SHP77 treated with DMSO at 0.1 percent for 48 hours (cell line): ENCODE data around the gene MLN.
"Not testable (repeated sequence)": the region's sequence is repeated elsewhere in the genome, so short reads cannot be mapped to it uniquely, and the experiment has no call there.

Experiments used
- DNase-seq: peaks from one replicate; lab custom pipeline; 2025; lab: John Stamatoyannopoulos, UW

MLN gene

DNA sequence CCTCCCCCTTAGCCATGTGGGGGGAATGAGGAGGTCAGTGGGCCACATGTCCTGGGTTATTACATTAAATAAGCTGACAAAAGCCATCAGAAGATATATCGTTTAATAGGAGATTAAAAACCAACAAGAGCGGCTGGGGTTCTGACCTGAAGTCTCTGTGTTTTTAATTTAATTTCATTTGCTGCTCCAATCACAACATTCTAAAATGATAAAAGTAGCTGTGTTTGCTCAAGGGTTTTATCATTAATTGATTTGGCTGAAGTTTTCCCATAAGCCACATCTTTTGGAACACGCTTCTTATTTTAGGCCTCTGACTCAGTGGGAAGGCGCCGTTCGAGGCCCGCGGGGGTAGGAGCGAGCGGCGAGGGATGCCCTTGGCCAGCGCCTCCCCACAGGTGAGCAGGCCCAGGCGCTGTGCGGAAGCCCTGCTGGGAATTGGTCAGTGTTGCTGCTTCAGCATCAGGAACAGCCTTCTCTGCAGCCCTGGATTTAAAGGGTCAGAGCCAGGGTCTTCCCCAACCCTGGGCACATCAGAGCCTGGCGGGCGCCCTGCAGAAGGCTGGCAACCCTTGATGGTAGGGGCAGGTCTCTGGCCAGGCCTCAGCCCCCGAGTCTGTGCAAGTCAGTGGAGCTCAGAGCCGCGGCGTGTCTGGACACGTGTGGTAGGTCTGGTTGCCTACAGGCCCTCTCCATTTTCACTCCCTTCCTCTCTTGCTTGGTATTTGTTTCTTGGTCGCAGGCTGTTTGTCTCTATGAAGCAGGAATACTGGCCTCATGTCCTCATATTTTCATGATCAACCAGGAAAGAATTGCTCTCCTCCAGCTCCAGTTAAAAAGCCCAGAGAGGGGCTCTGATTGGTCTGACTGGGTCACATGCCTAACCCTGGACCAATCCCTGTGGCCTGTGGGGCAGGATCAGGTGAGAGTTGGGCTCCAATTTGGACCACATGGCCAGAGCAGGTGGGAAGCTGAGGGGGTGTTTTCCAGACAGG lies 30.9 kb upstream of the MLN start:
- DNase-seq: no peak

DNA sequence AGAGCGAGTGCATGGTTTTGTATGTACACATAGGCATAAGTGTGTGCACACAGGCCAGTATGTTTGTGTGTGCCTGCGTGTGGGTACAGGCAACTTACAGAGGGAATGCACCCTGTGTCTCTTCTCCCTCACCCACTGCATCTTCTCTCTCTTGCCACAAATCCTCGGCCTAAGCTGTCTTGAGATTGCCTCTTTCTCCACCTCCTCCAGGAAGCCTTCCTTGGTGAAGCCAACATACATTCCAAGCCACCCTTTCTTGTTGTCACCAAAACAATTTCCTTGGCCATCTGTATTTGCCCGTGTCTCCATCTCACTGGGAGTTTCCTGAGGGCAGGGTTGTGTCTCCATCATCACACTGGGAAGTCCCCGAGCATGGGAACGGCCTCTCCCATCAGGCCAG lies 29.8 kb upstream of the MLN start:
- DNase-seq: no peak

DNA sequence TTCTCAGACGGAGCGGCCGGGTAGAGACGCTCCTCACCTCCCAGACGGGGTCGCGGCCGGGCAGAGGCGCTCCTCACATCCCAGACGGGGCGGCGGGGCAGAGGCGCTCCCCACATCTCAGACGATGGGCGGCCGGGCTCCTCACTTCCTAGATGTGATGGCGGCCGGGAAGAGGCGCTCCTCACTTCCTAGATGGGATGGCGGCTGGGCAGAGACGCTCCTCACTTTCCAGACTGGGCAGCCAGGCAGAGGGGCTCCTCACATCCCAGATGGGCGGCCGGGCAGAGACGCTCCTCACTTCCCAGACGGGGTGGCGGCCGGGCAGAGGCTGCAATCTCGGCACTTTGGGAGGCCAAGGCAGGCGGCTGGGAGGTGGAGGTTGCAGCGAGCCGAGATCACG lies 29.0 kb upstream of the MLN start:
- not testable (repeated sequence) for DNase-seq

DNA sequence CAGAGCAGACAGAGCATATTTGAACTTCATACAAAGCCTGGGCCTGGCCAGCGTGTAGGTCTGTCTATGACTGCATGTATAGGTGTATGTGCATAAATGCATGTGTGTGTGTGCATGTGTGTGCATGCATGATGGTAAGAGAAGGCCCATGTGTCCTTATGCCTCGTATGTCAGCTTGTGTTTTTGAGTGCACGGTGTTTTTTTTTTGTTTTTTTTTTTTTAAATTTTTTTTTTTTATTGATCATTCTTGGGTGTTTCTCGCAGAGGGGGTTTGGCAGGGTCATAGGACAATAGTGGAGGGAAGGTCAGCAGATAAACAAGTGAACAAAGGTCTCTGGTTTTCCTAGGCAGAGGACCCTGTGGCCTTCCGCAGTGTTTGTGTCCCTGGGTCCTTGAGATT lies 27.9 kb upstream of the MLN start:
- DNase-seq: not testable (repeated sequence)

DNA sequence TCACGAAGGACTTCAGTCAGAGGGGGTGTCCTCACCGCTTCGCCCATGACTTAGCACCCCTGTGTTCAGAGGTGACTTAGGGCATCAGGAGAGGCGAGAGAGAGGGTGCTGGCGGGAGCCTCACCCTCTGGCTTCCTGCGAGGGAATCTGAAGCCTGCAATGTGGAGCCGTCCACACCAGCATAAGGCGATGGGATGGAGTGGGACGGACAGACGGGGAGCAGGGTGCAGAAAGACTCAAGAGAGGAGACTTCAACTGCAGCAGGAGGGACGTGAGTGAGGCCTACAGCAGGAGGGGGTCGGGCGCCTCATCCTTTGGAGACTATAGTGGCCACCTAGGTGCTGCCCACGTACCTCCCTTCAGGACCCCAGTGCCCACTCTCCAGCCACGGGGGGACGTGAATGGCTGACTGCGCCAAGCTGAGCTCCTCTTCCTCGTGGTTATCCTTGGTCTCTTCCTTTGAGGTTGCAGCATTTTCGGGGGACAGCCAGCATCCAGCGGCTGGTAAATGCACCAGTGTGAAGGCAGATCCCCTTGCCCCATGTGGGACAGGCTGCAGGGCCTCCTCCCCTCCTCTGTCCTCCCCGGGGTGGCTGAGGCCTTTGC lies 26.9 kb upstream of the MLN start:
- DNase-seq: no peak

DNA sequence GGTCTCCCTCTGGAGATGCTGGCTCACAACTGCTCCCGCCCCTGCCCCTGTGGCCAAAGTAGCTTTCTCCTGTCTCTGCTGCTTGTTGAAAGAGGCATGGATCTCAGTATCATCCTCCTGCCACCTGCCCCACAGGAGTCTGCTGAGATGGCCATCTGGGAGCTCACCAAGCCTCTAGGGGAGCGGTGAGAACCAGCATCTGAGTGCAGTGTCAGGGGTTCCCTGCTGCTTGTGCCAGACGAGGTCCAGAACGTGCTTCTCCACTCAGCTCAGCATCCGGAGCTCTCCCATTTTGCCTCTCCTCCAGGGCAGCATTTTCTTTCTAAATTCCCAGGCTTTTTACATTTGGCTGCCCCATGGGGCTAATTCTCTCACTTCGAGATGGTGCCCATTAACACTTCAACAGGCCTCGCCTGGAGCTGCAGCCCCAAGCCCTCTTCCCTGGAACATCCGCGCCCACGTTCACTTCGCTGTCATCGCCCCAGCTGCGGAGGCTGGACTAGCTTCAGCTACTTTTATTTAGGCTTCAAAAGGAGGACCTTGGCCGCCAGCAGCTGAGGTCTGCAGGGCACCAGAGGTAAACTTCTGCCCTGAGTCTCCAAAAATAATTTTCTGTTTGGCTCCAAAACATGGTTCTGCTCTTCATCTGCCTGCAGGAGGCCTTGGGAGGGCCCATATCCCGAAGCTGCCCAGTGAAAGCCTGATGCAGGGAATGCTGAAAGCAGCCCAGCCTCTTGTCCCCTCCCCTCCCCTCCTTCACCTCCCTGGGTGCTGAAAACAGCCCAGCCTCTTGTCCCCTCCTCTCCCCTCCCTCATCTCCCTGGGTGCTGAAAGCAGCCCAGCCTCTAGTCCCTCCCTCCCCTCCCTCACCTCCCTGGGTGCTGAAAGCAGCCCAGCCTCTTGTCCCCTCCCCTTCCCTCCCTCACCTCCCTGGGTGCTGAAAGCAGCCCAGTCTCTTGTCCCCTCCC lies 25.2 kb upstream of the MLN start:
- no peak for DNase-seq

DNA sequence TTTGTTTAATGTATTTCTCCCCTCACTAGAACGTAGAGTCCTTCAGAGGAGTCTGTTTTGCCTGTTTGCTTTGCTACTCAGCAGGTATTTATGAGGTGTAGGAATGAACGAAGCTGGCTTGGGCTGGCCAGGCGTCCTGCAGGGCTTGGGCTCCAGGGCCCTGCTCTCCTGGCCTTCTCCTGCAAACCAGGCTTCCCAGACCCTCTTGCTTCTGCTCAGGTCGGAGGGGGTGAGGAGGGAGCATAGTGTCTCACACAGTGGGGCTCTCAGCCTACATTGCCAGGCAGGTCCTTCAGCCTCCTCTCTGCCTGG lies 24.6 kb upstream of the MLN start:
- DNase-seq: no peak

DNA sequence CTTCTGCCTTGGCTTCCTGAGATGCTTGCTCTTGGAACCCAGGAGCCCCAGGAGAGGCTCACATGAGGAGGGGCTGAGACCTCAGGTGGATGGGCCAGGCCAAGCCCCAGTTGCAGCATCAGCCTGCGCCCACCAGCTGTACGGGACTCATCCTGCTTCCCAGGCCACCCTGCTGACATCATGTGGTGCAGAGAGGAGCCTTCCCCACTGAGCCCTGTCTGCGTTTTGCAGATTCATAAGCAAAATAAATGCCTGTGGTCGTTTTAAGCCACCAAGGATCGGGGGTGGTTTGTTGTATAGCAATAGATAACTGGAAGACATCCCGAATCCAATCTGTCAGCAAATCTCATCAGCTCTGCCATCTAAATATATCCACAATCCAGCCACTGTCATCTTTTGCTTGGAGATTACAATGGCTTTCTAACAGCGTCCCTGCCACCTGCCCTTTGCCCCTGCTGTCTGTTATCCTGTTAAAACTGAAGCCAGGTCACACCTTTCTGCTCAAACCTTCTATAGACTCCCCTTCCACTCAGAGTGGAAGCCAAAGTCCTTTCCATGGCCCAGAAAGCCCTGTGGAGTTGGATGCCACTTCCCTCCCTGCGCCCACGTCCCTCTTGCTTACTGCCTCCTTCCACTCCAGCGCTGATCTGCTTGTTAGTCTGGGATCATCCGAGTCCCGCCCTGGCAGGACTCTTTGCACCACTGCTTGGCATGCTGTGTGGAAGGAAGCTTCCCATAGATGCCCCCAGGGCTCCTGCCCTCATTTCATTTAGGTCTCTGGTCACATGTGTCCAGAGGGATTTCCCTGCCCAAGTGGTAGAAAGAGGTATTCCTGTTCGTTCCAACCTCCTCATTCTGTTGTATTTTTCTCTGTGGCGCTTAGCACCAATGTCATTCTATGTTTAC lies 24.0 kb upstream of the MLN start:
- no peak for DNase-seq

DNA sequence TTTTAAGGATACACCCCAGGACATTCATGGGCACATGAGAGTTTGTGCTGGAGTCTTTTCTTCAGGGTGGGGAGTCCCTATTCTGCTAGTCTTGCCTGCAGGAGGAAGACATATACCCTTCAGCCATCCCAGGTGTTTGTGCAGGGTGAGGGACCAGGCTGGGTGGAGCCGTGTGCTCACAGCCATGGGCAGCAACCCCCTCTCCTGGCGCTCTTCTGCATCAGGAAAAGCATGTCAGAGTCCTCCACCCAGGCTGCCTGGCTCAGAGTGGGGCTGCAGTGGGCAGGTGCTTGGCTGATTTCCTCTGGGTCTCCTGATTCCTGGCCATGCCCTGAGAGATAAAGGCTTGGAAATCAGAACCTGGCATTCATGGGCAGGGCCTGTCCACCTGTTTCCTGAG lies 22.7 kb upstream of the MLN start:
- DNase-seq: no peak

DNA sequence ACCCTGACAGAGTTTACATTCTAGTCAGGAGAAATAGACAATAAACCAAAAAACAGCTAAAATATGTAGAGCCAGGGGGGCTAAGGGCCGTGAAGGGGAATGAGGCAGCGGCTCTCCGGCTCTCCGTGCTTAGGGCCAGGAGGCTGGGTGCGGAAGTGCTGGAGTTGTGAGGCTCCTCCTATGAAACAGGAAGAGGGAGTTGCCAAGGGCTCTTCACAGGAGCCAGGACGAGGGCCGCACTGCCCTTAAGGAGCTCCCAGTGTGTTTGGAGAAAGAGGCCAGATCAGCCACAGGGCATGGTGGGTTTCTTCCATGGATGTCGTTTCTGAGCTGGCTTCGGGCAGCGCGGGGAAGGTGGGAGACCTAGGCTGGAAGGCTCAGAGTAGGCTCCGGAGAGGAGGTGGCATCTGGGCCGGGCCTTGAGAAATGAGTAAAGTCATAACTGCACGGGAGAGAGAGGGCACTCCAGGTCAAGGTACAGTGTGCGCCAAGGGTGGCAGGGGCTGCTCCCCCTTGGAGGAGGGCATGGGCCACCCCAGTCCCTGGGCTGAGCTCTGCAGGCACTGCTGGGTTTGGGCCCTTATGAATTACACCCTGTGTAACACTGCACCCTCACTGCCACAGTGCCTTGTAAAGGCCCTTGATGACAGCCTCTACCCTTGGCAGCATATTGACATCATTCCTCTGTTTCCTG lies 20.8 kb upstream of the MLN start:
- DNase-seq: no peak

DNA sequence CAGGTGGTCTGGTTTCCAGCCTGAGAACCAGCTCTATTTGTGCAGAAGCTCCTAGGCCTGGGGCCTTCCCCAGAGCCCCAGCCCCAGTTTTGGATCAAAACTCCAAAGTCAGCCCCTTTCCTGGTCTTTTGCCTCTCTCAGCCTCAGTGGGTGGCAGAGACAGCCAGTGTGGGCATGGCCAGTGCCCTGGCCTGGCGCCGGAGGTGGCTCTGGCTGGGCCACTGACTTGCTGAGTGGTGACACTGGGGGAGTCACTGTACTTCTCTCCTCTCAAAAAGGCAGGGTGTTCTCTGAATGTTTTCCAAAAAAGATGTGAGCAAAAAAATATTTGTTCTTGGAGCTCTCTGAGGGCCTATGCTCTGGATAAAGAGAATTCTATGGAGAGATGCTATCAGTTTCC lies 20.0 kb upstream of the MLN start:
- no peak for DNase-seq

DNA sequence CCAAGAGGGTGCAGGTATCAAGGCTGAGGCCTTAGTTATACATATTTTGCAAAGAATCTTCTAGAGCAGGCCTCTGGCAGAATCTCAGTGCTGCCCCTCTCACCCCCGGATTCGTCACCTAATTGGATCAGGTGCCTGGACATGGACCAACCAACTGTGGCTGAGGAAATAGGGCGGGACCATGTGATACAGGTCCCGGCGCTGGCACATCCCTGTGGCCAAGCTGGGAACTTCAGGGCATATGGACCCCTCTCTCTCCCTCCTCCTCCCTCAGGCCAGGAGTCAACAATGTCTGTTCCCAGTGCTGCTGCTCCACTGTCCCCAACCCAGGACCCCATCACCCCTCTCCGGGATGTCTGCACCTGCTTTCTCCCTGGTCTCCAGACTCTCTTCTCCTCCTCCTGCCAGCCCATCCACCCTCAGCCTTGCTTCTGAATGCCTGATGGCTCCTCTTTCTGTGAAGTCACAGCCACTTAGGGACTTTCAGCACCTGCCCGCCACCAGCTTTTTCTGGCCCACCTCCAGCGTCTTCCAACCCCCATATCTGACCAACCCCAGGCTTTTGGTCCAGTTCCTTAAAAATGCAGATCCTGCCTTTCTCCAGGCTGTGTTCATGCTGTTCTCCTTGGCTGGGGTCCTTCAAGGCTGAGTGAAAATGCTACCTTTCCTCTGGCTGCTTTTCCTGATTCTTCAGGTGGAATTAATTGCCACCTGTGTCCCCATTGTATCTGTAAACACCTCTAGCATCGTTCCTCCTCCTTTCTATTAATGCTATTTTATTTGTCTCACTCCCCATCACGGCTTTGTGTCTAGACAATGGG lies 19.0 kb upstream of the MLN start:
- peak; percentile 41 for DNase-seq

DNA sequence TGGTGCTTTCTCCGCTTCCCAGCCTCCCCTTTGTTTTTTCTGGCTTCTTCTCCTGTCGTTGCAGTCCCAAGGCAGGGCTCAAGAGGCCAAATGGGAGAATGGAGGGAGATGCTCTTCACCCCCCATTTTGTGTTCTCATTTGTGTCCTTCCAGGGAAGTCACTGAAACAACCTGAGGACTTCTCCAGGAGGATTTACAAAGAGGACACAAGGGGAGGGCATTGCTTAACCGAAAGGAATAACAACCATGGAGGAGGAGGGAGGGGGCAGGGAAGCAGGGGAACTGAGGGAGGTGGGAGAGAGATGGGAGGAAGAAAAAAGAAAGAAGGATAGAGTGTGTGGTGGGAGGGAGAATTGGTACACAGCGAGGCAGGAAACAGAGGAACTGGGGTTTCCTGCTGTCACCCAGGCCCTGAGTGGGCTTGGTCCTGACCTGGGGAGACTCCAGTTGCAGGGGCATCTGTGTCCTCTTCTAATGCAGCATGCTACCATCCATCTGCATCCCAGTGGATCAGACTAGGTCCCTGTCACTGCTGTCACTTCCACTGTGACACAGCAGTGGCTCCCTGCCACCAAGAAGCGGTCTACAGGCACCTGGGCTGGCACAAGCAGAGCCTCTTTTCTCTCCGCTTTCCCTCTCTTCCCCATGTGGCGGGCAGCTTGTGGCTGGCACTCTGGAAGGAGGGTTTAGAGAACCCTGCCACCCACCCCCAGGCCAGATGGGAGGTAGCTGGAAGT lies 17.1 kb upstream of the MLN start:
- DNase-seq: no peak

DNA sequence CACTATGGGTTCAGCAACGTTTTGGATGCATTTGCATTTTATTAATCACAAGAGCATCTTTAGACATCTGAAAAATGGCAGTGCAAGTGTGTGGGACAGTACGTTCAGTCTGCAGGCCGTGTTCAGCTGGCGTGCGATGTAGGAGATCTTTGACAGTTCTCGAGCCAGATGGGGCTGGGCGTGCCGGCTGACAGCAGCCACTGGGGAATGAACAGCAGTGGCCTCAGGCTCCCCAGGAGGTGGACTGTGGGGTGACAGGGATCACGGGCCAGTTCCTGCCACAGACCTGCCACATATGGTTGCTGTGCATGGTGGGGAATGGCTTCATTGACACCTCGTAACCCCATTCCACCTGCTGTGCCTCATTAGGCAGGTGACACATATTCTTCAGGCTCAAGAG lies 16.4 kb upstream of the MLN start:
- no peak for DNase-seq

DNA sequence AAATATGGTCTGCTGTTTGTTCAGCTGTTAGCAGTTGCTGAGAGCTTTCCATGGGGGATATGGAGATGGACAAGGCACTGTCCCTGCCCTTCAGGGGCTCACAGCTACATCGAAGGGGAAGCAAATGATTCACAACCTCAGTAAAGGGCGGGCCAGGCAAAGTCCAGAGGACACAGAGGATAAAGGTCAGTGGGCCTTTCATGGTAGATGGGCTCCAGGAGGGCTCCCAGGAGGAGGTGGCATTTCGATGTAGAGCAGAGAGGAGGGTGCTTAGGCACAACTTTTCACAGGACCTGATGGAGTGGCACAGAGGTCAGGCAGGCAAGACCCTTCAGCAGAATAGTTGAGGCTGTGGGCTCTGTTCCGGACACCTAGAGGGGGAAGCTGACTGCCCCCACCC lies 15.2 kb upstream of the MLN start:
- no peak for DNase-seq

DNA sequence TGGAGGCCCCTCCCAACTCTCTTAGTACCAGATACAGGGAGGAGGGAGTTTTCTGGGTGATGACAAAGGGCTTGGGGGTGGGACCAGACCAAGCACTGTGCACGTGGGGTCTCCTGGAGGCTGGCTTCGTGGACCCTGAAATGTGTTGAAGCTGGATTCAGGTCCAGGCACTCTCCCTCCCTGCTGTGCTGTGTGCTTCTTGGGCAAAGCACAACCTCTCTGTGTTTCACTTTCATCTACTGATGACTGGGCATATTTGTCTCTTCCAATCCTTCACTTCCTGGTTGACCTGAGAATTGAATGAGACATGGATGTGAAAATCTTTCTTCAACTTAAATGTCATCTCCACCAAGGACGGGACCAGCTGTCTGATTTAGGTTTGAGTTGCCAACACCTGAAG lies 14.5 kb upstream of the MLN start:
- no peak for DNase-seq

DNA sequence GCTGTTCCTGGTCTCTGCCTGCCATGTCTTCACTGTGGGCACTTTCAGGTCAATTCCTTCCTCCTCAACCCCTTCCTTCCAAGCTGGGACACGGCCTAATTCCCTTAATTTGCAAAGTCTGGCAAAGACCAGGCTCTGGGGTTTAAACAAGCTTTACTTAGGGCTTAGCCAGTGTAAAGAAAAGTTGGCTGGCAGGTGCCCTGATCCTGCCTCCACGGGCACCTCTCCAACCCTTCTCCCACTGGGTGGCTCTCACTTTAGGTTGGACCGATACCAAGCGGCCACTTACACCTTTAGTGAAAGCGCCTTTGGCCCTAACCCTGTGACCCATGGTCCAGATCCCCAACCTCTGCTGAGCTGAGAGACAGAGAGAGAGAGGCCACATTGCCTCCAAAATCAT lies 13.7 kb upstream of the MLN start:
- no peak for DNase-seq

DNA sequence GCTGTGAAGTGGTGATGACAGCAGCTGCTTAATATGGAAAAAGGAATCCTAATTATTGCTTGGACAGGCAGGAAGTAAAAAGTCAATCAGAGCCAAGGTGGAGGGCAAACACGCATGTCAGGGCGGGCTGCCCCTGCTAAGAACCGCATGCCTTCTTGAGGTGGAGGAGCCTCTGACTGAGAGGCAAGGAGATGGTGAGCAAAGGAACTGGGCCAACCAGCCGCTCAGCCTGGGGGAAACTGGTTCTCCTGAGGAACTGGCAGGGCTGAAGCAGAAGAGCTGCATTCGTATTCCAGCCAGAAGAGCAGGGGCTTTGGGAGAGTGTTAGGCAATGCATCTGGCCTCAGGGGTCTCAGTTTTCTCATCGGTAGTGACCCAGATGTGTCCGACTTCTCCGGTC lies 13.1 kb upstream of the MLN start:
- no peak for DNase-seq

DNA sequence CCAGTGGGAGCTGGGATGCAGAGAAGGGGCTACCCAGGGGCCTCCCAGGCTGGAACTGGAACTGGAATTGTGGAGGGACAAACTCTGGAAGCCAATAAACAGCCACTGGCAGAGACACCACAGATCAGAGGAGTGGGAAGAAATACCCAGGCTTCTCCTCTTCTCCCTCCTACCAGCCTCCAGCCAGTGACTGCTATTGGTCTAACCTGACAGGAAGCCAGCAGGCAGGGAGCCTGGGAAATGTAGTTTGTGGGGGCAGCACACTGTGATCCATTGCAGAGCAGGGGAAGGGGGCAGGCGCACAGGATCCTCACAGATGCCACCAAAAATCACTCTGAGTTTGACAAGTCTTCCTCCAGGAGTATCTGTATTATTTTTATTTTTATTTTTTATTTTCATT lies 12.1 kb upstream of the MLN start:
- DNase-seq: peak; percentile 17
